ENCODE results near the gene GALNT14.

DNA sequence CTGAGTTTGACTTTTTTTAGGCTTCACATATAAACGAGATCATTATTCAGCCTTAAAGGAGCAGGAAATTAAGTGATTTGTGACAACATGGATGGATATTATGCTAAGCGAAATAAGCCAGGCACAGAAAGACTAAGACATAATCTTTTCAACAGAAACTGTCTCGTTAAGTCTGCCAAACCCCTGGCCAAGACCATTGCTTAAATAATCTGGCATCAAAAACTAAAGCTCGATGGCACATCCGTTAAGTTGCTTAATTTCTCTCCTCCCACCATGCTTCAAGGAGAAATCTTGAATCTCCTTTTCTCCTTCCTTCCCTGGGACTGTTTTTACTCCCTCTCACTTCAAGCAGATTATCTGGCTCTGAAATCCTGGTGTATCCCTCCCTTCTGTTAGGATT, 140.3 kb downstream of the GALNT14 start:
- TF ChIP-seq, protein P1, sequence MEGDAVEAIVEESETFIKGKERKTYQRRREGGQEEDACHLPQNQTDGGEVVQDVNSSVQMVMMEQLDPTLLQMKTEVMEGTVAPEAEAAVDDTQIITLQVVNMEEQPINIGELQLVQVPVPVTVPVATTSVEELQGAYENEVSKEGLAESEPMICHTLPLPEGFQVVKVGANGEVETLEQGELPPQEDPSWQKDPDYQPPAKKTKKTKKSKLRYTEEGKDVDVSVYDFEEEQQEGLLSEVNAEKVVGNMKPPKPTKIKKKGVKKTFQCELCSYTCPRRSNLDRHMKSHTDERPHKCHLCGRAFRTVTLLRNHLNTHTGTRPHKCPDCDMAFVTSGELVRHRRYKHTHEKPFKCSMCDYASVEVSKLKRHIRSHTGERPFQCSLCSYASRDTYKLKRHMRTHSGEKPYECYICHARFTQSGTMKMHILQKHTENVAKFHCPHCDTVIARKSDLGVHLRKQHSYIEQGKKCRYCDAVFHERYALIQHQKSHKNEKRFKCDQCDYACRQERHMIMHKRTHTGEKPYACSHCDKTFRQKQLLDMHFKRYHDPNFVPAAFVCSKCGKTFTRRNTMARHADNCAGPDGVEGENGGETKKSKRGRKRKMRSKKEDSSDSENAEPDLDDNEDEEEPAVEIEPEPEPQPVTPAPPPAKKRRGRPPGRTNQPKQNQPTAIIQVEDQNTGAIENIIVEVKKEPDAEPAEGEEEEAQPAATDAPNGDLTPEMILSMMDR (IDR thresholded peaks at IDR 0.05): no peak
- TF ChIP-seq POLR2A (IDR thresholded peaks at IDR 0.05): no peak

Data from adrenal gland (tissue), 5 donors.